HFF-Myc (cell line): ENCODE data around the gene U2AF1L4.
A peak's percentile ranks its signal among the peaks of the same experiment; 100 is the strongest.

Experiments used
- DNase-seq: peaks from one replicate; pipeline ENCODE4 v3.0.0-alpha.2; 2011; ENCODE audit warnings: low read depth; ENCODE audit errors: extremely low read depth
- H3K4me3 ChIP-seq: replicated peaks from 2 replicates; pipeline ENCODE4 v1.5.1; 2011; ENCODE audit warnings: low read depth, mild to moderate bottlenecking, control low read depth, low read length
- CTCF ChIP-seq: IDR thresholded peaks from 2 replicates; pipeline ENCODE4 v1.5.1; 2012; ENCODE audit warnings: mild to moderate bottlenecking, low read depth, low read length, control low read depth; ENCODE audit errors: missing control alignments

Gene U2AF1L4

GRCh38 chr19:35739275-35740107, 5.7 kb downstream of the U2AF1L4 start:
- H3K4me3 ChIP-seq = peak overlapping the region; percentile 53
- no peak for TF ChIP-seq CTCF
- DNase-seq = no peak

GRCh38 chr19:35738887-35739229, 6.4 kb downstream of the U2AF1L4 start:
- TF ChIP-seq CTCF = no peak
- no peak for DNase-seq
- H3K4me3 ChIP-seq = no peak overlapping the region

GRCh38 chr19:35738021-35738886, 7.0 kb downstream of the U2AF1L4 start:
- no peak for TF ChIP-seq CTCF
- no peak overlapping the region for H3K4me3 ChIP-seq
- DNase-seq = no peak

GRCh38 chr19:35736913-35737886, 8.0 kb downstream of the U2AF1L4 start:
- no peak overlapping the region for H3K4me3 ChIP-seq
- DNase-seq = no peak
- no peak for TF ChIP-seq CTCF

- no peak overlapping the region for H3K4me3 ChIP-seq
- no peak for DNase-seq
- TF ChIP-seq CTCF = no peak
These were observed 10.3 kb downstream of the U2AF1L4 start for GRCh38 chr19:35734889-35735288.

GRCh38 chr19:35734273-35734672, 10.9 kb downstream of the U2AF1L4 start:
- no peak for TF ChIP-seq CTCF
- no peak overlapping the region for H3K4me3 ChIP-seq
- no peak for DNase-seq
